SK-N-SH treated with all-trans-retinoic acid at 6 μM for 48 hours (cell line): ENCODE data around the gene DNAJC1.
A peak's percentile ranks its signal among the peaks of the same experiment; 100 is the strongest.

Source experiments
- ATAC-seq: fragments of 200-7000 bp; cut with Tn5 transposase; 3 replicates; pipeline ENCODE4 v1.9.1; 2020; ENCODE audit warnings: mild to moderate bottlenecking, moderate library complexity
- ARNTL ChIP-seq: fragments of 450-650 bp; formaldehyde crosslinking; IDR thresholded peaks from 2 replicates; pipeline ENCODE4 v1.5.0; 2020; ENCODE audit warnings: low read depth, mild to moderate bottlenecking, moderate library complexity, borderline replicate concordance
- CREB5 ChIP-seq: fragments of 250-450 bp; sonication (Bioruptor Pico); IDR thresholded peaks from 2 replicates; pipeline ENCODE4 v1.5.1; 2020; ENCODE audit warnings: low read depth, mild to moderate bottlenecking, moderate library complexity
- CSDC2 ChIP-seq: fragments of 250-450 bp; sonication (Bioruptor Pico); IDR thresholded peaks from 2 replicates; pipeline ENCODE4 v1.5.0; 2020; ENCODE audit warnings: mild to moderate bottlenecking, moderate library complexity
- ESRRG ChIP-seq: fragments of 250-450 bp; sonication (Bioruptor Pico); IDR thresholded peaks from 2 replicates; pipeline ENCODE4 v1.6.1; 2021; ENCODE audit warnings: mild to moderate bottlenecking
- ISL1 ChIP-seq: fragments of 250-450 bp; sonication (Bioruptor Pico); IDR thresholded peaks from 2 replicates; pipeline ENCODE4 v2.1.2; 2022; ENCODE audit warnings: mild to moderate bottlenecking, moderate library complexity
- OSR1 ChIP-seq: fragments of 250-450 bp; sonication (Bioruptor Pico); IDR thresholded peaks from 2 replicates; pipeline ENCODE4 v1.8.0; 2022; ENCODE audit warnings: moderate library complexity, mild to moderate bottlenecking, inconsistent platforms
- PPARA ChIP-seq: fragments of 250-450 bp; sonication (Bioruptor Pico); IDR thresholded peaks from 2 replicates; pipeline ENCODE4 v1.5.0; 2020; ENCODE audit warnings: mild to moderate bottlenecking, borderline replicate concordance
- RARB ChIP-seq: fragments of 250-450 bp; sonication (Bioruptor Pico); IDR thresholded peaks from 2 replicates; pipeline ENCODE4 v1.8.0; 2021; ENCODE audit warnings: mild to moderate bottlenecking, moderate library complexity
- TCF4 ChIP-seq: fragments of 250-450 bp; sonication (Bioruptor Pico); IDR thresholded peaks from 2 replicates; pipeline ENCODE4 v1.8.0; 2021; ENCODE audit warnings: mild to moderate bottlenecking, moderate library complexity, borderline replicate concordance
- TOX ChIP-seq: fragments of 250-450 bp; sonication (Bioruptor Pico); IDR thresholded peaks from 2 replicates; pipeline ENCODE4 v1.8.0; 2021; ENCODE audit warnings: mild to moderate bottlenecking, moderate library complexity, borderline replicate concordance
- ZC3H10 ChIP-seq: fragments of 250-450 bp; sonication (Bioruptor Pico); IDR thresholded peaks from 2 replicates; pipeline ENCODE4 v1.5.1; 2021; ENCODE audit warnings: mild to moderate bottlenecking, moderate library complexity
- ZFP3 ChIP-seq: fragments of 250-450 bp; sonication (Bioruptor Pico); IDR thresholded peaks from 2 replicates; pipeline ENCODE4 v1.5.0; 2020; ENCODE audit warnings: mild to moderate bottlenecking, moderate library complexity
- ZFP30 ChIP-seq: fragments of 450-650 bp; formaldehyde crosslinking; IDR thresholded peaks from 2 replicates; pipeline ENCODE4 v1.5.0; 2022; ENCODE audit warnings: mild to moderate bottlenecking, moderate library complexity
- ZNF565 ChIP-seq: fragments of 450-650 bp; formaldehyde crosslinking; conservative IDR thresholded peaks from 2 replicates; pipeline ENCODE4 v1.5.0; 2020; ENCODE audit warnings: low read depth, mild to moderate bottlenecking, moderate library complexity
- ZNF70 ChIP-seq: fragments of 450-650 bp; formaldehyde crosslinking; IDR thresholded peaks from 2 replicates; pipeline ENCODE4 v1.5.0; 2020; ENCODE audit warnings: mild to moderate bottlenecking, moderate library complexity
- ZNF8 ChIP-seq: fragments of 450-650 bp; formaldehyde crosslinking; IDR thresholded peaks from 2 replicates; pipeline ENCODE4 v1.5.0; 2020; ENCODE audit warnings: mild to moderate bottlenecking, moderate library complexity
- TF ChIP-seq, protein P1 (sequence below): fragments of 250-450 bp; sonication (Bioruptor Pico); IDR thresholded peaks from 2 replicates; pipeline ENCODE4 v1.8.0; 2021; ENCODE audit warnings: low read depth, mild to moderate bottlenecking, moderate library complexity, borderline replicate concordance
- TF ChIP-seq, protein P2 (sequence below): fragments of 250-450 bp; sonication (Bioruptor Pico); IDR thresholded peaks from 2 replicates; pipeline ENCODE4 v1.8.0; 2020; ENCODE audit warnings: mild to moderate bottlenecking, moderate library complexity, borderline replicate concordance
- TF ChIP-seq, protein P3 (sequence below): fragments of 250-450 bp; sonication (Bioruptor Pico); IDR thresholded peaks from 2 replicates; pipeline ENCODE4 v1.5.0; 2020; ENCODE audit warnings: mild to moderate bottlenecking, moderate library complexity

The DNAJC1 gene

GRCh38 chr10:21978191-21978862, 25.2 kb downstream of the DNAJC1 start:
- TF ChIP-seq ZFP3 (no peak), TCF4 (CRISPR knock-in tag) (no peak), ZC3H10 (no peak), ISL1 (no peak), ZFP30 (CRISPR knock-in tag) (no peak), TOX (CRISPR knock-in tag) (no peak), OSR1 (CRISPR knock-in tag) (no peak), ESRRG (CRISPR knock-in tag) (no peak), ZNF565 (CRISPR knock-in tag) (no peak), CREB5 (no peak), PPARA (CRISPR knock-in tag) (no peak), ARNTL (CRISPR knock-in tag) (no peak), RARB (no peak), ZNF8 (CRISPR knock-in tag) (no peak), CSDC2 (CRISPR knock-in tag) (no peak), ZNF70 (CRISPR knock-in tag) (no peak)
- TF ChIP-seq, protein P1, sequence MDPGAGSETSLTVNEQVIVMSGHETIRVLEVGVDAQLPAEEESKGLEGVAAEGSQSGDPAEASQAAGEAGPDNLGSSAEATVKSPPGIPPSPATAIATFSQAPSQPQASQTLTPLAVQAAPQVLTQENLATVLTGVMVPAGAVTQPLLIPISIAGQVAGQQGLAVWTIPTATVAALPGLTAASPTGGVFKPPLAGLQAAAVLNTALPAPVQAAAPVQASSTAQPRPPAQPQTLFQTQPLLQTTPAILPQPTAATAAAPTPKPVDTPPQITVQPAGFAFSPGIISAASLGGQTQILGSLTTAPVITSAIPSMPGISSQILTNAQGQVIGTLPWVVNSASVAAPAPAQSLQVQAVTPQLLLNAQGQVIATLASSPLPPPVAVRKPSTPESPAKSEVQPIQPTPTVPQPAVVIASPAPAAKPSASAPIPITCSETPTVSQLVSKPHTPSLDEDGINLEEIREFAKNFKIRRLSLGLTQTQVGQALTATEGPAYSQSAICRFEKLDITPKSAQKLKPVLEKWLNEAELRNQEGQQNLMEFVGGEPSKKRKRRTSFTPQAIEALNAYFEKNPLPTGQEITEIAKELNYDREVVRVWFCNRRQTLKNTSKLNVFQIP (CRISPR knock-in tag), result no peak
- TF ChIP-seq, protein P2, sequence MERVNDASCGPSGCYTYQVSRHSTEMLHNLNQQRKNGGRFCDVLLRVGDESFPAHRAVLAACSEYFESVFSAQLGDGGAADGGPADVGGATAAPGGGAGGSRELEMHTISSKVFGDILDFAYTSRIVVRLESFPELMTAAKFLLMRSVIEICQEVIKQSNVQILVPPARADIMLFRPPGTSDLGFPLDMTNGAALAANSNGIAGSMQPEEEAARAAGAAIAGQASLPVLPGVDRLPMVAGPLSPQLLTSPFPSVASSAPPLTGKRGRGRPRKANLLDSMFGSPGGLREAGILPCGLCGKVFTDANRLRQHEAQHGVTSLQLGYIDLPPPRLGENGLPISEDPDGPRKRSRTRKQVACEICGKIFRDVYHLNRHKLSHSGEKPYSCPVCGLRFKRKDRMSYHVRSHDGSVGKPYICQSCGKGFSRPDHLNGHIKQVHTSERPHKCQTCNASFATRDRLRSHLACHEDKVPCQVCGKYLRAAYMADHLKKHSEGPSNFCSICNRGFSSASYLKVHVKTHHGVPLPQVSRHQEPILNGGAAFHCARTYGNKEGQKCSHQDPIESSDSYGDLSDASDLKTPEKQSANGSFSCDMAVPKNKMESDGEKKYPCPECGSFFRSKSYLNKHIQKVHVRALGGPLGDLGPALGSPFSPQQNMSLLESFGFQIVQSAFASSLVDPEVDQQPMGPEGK (CRISPR knock-in tag), result no peak
- ATAC-seq, result peak; percentile 56

DNA sequence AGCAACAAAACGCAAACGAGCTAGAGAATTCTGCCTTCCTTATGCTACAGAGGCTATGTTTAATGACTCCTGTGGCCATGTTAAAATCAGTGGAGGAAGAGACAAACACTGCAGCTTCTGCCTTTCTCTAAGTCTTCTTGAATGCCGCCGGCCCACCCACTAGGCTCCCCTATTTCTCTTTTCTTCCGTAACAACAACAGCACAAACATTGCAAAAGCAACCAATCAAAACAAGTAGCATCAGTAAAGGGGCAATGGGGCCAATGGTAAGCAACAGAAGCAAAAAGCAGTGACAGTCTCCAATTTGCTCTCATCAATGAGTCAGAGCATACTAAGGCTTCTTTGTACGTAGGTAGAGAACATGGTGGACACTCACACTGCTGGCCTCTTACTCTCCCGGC, 26.8 kb downstream of the DNAJC1 start:
- ATAC-seq, result no peak

More for the DNA sequence above, 26.8 kb downstream of the DNAJC1 start:
- TF ChIP-seq ZFP30 (CRISPR knock-in tag) (no peak), ESRRG (CRISPR knock-in tag) (no peak), ISL1 (no peak), ARNTL (CRISPR knock-in tag) (no peak), ZC3H10 (no peak), TOX (CRISPR knock-in tag) (no peak), OSR1 (CRISPR knock-in tag) (no peak), ZNF565 (CRISPR knock-in tag) (no peak), CSDC2 (CRISPR knock-in tag) (no peak)
- TF ChIP-seq, protein P1 (CRISPR knock-in tag), result no peak
- TF ChIP-seq, protein P3, sequence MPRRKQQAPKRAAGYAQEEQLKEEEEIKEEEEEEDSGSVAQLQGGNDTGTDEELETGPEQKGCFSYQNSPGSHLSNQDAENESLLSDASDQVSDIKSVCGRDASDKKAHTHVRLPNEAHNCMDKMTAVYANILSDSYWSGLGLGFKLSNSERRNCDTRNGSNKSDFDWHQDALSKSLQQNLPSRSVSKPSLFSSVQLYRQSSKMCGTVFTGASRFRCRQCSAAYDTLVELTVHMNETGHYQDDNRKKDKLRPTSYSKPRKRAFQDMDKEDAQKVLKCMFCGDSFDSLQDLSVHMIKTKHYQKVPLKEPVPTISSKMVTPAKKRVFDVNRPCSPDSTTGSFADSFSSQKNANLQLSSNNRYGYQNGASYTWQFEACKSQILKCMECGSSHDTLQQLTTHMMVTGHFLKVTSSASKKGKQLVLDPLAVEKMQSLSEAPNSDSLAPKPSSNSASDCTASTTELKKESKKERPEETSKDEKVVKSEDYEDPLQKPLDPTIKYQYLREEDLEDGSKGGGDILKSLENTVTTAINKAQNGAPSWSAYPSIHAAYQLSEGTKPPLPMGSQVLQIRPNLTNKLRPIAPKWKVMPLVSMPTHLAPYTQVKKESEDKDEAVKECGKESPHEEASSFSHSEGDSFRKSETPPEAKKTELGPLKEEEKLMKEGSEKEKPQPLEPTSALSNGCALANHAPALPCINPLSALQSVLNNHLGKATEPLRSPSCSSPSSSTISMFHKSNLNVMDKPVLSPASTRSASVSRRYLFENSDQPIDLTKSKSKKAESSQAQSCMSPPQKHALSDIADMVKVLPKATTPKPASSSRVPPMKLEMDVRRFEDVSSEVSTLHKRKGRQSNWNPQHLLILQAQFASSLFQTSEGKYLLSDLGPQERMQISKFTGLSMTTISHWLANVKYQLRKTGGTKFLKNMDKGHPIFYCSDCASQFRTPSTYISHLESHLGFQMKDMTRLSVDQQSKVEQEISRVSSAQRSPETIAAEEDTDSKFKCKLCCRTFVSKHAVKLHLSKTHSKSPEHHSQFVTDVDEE, result no peak
